ENCODE measurements around the gene HDAC1.
A peak's percentile ranks its signal among the peaks of the same experiment; 100 is the strongest.

Gene HDAC1

DNA sequence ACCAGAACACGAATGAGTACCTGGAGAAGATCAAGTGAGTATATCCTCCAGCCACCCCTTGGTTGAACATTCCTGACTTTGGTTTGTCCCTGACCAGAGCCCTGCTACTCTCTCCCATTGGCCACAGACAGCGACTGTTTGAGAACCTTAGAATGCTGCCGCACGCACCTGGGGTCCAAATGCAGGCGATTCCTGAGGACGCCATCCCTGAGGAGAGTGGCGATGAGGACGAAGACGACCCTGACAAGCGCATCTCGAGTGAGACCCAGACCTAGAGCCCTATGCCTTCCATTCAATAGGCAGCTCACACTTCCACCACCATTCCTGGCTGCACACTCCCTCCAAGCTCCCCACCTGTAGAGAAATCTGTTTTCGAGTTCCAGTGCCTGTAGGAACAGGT is 39.7 kb downstream of the HDAC1 start:
- DNase-seq: no peak

DNA sequence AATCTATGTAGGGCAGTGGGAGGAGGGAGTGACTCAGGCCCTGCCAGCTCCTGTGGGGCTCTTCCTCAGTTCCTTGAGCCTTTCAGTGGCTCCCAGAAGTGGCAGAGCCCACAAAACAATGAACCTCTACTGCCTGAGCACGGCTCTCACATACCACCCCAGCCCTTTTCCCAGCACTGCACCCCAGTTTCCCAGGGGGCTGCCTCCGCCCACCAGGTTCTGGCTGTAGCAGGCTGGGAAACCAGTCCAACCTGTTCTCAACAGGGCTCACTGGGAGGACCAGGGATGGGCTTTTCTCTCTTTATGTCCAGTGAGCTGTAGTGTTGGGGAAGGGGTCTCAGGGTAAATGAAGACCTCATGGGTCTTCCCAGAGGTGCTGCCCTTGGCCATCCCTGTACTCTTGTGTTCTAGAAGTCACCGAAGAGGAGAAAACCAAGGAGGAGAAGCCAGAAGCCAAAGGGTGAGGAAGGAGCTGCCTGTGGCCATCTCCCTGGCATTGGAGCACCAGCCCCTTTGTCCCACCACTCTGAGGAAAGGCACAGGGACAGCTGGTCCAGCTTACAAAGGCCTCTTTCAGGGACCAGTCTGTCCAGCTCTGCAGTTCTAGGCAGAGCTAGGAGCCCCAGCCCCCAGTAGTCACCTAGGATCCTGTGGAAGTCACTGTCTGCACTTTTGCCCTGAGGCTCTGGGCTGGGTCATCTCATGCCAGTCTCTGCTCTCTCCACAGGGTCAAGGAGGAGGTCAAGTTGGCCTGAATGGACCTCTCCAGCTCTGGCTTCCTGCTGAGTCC is 40.6 kb downstream of the HDAC1 start:
- DNase-seq: peak; percentile 77

DNA sequence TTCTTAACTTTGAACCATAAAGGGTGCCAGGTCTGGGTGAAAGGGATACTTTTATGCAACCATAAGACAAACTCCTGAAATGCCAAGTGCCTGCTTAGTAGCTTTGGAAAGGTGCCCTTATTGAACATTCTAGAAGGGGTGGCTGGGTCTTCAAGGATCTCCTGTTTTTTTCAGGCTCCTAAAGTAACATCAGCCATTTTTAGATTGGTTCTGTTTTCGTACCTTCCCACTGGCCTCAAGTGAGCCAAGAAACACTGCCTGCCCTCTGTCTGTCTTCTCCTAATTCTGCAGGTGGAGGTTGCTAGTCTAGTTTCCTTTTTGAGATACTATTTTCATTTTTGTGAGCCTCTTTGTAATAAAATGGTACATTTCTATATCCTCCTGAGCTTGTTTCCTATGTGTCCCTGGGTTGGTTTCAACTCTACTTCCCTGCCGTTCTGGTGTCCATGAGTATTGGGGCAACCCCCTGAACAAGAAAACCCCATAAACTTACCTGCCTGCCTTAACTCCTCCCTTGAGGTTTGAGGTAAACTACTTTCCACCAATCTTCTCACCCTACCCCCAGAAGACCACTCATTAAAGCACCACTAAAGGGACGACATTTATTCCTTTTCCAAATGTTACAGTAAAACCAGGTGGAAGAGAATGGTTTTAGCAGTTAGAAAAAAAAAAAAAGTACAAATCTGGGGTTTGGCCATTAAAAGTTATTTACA is 41.5 kb downstream of the HDAC1 start:
- DNase-seq: peak; percentile 37

DNA sequence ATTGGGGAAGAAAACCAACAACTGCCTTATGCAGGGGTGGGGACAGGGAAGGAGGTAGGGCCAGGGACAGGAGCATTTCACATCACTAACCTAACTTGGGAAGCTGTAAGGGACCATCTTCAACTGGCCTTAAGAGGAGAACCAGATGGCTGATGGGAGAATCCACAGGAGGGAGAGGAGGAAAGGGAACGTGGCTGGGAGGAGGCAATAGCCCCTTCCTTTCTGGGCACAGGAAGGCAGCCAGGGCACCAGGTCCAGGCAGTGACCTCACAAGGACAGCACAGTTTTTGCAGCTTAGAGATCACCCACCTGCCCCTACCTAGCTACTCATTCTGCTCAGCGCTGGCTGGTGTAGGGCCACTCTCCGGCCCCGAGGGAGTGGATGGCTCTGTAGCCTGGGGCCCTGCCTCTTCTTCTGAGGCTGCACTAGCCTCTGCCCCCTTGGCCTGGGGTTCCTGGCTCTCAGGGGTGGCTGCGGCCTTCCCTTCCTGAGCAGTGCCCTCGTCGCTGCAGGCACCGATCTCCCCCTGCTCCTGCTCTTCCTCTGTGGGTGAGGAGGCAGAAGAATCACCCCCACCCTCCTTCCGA is 42.5 kb downstream of the HDAC1 start:
- peak; percentile 50 for DNase-seq

DNA sequence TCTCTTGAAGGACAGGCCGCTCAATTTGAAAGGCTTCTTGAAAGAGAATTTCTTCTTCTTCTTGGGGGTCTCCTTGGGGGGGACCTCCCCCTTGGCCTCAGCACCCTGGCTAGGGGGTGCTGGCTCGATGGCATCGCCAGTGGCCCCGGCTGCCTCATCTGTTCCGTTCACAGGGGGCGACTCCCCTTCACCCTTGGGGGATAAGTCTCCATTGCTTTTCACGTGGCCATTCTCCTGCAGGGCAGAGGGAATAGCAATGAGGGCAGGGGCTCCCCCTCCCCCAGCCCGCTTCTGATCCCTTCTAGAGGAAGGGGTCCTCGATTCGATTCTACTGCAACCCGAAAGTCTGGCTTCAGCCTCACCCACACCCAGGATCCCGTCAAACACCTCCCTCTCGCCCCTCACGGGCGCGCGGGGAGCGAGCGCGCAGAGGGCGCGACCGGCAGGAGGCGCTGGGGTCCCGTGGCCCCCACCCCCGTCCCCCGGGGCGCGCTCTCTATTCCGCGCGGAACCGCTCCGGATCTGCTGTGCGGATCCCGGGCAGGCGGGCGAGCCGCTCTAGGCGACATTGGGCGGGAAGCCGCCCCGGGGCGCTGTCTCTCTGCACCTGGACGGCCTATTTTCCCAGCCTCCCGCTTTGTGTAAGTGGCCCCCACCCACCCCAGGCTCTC is 43.1 kb downstream of the HDAC1 start:
- DNase-seq: peak; percentile 79

DNA sequence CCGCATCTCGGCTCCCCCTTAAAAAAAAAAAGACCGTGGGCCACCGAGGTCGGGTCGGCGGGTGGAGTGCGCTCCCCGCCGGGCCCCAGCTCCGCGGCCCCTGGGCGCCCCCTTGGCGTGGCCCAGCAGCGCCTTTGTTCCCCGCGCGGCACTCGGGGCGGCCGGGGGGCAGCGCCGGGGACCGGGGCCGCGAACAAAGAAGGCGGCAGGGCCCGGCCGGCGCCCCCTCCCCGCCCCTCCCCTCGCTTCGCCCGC is 43.6 kb downstream of the HDAC1 start:
- DNase-seq: no peak

DNA sequence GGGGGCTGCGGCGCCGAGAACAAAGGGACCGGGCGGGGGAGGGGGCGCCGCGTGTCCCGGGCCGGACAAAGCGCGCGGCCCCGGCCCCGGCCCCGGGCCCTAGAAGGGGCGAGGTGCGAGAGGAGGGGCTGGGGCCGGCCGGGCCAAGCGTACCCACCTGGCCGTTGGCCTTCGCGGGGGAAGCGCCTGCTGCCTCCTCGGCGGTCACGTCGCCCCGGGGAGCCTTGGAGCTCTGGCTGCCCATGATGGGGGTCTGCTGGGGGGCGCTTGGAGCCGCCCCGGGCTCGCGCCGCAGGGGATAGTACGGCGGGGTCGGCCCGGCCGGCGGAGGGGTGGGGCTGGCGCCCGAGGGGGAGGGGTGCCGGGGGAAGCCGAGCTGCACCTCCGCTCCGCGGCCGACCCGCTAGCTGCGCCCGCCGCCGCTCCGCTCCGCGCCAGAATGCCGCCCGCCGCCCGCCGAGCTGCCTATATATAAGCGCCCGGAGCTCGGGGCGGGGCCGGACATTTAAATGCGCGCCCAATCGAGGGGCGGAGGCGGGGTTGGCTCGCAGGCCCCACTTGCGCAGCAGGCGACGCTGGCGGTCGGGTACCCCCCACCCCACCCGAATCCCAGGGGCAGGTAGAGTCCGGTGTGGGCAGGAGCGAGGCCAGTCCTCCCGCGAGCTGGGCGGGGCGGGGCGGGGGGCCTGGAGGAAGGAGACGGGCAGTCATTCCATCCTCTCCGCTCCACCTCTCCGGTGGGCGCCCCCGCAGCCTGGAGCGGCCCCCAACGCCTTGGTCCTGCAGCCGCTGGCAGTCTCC is 44.1 kb downstream of the HDAC1 start, which contains the start of gene MARCKSL1:
Gene MARCKSL1 (minus strand): TSS at position 444 of the 801 bp plus-strand sequence. CDS start 200 bp downstream, at position 244.
- DNase-seq: peak; percentile 86

DNA sequence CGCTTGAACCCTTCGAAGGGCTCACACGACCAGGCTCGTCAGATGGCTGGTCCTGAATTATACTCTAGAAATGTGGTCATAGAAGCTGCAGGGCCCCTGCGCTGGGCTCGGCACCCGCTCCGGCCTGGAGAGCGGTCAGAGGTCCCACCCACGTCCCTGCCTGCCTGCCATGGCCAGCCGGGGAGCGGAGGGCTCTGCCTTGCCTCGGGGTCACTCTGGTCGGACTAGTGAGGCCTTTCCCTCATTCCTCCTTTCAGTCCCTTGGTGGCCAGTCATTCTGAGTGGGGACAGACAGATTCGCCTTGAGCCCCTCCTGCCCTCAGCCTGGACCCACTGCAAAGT is 44.7 kb downstream of the HDAC1 start:
- no peak for DNase-seq

DNA sequence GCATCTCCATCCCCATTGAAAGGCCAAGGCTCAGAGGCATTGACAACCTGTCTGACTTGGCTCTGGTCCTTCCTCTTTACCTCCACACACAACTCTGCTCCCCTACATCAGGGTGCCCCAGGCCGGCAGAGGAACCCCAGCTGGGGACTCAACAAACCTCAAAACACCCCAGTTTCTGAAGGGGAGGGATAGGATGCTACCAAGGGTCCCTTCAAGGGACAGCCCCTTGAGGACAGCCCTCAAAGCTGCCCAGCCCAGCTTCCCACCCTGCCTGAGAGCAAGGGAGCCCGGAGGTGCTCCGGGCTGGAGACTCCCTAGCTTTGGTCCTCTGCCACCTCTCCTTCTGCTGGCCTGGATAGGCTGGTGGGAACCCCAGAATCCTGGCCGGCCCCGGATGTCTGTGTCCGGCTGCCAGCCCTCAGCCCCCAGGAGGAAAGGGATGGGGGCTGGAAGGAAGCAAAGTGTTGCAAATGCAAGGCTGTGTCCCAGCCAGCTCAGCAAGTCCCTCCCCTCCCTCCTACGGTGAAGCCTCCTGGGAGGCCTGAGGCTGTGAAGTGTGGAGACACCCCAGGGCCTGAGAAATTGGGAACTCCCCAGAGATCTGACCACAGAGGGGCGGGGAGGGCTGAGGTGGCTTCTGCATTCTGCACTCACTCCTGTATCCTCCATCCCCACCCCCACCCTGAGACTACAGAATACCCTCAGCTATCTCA is 45.2 kb downstream of the HDAC1 start:
- DNase-seq: peak; percentile 36

DNA sequence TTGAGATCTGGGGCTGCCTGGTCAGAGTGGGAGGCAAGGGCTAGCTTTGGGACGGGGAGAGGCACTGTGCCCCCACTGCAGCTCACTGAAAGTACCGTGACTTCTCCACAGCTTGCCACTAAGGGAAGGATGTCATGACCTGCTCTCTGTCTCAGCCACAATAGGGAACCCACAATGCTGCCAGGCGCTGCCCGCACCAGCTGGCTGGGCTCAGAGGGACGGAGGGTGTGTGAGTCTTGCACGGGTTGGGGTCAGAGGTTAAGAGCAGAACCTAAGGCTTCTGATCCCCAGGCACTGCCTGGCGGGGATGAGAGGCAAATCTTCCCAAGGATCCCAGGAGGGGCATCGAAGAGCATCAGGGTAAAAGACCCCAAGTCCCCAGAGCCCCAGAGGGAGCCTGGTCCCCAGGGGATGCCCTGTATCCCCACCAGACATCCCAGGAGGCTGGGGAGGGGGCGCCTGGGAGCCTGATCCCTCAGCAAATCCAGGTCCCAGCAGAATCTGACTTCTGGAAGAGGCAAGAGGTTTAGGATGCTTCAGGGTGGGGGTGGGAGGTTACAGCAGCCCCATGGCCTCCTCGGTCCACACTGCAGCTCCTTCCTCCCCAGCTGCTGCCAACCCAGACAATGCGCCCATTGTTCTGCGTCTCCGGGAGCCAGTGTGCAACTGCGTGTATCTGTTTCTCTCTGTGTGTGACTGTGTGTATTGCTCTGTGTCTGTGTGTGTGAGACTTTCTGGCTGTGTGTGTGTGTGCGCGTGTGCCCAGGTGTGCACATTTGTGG is 46.2 kb downstream of the HDAC1 start:
- DNase-seq: no peak

DNA sequence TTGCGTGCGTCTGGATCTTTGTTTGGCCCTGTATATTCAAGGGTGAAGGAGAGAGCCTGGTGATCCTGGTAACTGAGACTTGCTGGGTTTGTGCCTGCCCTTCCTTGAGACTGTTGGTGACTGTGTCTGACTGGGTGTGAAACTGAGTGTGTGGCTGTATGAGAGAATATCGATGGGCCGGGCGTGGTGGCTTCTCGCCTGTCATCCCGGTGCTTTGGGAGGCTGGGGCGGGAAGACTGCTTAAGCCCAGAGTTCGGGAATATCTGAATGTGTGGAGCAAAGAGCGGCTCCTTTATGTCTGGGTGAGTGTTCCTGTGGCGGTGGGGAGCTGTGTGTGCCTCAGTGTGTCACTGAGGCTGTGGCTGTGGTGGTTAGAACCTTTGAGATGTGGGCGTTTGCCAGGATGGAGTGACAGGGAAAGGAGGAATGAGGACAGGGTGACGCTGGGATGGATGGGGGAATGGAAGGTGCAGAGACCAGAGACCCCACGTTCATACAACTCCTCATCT is 46.8 kb downstream of the HDAC1 start:
- no peak for DNase-seq

DNA sequence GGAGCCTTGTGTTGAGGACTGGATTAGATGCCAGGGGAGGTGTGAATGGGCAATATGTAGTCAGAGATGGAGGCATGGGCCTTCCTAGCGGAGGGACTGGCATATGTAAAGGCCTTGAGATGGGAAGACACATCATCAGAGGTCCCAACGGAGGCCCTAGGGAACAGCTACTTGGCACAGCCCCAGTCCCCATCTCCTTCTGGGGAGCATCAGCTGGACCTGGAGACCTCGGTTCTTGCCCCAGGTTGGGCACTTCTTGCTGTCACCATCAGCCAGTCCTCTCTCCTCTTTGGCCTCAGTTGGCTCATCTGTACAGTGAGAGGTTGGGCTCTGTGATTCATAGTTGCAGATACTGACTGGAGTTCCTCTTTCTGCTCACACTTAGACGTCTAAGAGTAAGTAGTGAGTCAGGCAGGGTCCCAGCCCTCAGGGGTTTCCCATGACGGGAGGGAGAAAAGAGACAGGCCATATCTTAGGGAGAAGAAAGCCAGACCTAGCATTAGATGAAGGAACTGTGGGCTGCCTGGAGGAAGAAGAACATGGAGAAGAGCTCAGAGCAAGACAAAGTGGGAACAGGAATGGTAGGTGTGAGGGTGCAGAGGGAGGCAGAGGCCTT is 47.6 kb downstream of the HDAC1 start:
- no peak for DNase-seq

DNA sequence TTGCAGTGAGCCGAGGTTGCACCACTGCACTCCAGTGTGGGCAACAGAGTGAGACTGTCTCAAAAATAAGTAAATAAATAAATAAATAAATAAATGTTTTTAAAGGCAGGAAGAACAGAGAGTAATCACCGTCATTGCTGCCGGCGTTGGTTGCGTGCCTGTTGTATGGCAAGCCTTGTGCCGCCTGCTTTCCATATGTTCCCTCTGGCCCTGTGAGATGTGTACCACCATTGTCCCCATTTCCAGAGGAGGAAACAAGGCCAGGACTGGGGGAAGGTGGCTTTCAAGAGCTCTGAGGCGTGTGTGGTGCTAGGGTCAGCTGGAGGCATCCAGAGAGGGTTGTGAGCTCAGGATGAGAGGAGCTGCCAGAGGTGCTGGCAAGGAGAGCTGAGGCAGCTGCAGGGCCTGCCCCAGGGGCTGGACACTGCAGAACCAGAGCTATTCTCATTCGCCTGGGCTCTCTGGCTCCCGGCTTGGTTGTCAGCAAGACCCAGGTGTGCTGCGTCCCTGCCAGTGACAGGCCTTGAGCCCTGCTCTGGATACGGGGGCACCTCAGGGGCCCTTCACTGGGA is 49.4 kb downstream of the HDAC1 start:
- DNase-seq: no peak

DNA sequence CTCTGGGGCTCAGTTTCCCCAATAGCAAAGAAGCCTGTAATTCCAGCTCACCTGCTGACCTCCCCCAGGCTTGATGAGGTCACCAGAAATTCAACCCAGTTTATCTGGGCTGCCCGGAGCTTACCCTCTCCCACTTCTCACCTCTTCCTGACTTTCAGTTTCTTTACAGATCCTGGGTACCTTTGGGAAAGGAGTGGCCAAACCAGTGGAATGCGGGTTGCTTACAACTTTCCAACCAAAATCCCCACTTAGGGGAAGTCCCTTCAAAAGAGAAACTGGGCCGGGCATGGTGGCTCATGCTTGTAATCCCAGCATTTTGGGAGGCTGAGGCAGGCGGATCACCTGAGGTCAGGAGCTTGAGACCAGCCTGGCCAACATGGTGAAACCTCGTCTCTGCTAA is 50.1 kb downstream of the HDAC1 start:
- no peak for DNase-seq

DNA sequence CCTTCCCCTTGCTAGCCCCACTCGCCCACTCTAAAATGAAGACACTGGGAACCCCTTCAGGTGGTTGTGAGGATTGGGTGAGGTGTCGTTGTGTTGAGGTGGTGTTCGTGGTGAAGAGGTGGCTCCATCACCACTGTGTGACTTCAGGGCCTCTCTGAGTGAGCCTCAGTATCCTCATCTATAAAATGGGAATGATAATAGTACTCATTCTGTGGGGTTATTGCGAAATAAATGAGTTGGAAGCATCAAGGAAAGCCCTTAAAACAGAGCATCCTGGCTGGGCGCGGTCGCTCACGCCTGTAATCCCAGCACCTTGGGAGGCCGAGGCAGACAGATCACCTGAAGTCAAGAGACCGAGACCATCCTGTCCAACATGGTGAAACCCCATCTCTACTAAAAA is 50.8 kb downstream of the HDAC1 start:
- DNase-seq: no peak

DNA sequence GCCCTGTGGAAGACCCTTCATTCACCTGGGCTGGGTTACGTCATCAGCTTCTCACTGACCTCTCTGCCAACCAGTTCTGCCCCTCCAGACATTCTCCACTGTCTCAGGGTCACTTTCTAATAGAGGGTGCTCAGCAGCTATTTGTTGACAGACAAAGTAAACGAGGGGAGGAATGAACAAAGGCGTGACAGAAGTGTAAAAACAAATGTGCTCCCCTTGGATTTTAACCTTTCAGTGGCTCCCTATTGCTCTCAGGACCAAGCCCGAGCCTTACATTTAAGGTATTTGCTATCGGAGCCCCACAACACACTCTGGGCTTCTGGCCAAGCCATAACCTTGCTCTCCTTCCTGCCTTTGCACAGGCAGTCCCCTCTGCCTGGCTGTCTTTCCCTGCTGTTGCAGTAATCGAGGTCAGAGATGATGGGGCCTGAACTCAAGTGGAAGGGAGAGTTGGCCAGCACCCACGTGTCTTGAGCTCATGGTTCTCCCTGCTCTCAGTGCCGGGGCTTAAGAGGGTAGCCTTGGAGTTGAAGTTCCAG is 53.5 kb downstream of the HDAC1 start:
- DNase-seq: no peak

DNA sequence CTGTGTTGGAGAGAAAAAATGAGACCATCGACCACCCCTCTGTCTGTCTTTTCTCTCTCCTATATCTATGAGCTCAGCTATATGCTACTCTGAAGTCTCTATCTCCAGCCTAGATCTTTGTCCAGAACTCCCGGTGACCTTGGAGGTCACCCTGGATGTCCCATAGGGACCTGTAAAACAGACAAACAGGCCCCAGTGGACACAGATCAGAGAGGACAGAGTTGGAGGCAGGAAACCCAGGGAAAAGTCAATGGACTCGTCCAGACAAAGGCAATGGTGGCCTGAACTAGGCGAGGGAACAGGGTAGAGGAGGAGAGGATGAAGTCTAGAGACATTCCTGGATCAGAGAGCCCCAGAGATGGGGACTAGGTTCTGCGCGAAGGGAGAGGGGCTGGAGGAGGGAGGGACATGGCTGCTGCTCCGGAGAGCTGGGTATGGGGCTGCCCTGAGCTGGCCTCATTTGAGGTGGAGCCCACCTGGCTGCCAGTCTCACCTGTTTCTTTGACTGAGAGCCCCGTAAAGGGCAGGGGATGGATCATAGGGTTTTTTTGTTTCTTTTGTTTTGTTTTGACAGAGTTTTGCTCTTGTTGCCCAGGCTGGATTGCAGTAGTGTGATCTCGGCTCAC is 54.8 kb downstream of the HDAC1 start:
- no peak for DNase-seq

DNA sequence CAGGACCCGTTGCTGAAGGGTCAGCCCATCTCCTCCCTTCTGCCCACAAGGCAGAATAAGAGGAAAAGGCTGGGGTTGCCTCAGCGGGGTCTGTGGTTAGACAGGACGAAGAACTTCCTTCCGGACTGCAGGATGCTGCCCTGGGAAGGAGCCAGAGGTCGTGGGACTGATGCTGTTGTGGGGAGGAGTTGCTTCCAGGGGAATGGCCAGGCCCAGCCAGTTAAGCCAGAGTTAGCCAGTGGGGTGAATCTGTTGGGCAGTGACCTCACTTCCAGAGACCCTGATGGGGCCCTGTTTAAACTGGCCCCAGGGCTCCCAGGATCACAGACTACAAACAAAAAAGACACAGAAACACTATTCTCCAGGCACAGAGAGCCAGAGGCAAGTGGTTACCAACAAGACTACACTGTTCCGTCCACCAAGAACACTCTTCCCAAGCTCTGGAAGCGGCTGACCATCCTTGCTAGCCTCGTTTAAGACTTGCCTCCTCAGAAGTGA is 57.4 kb downstream of the HDAC1 start:
- DNase-seq: no peak

DNA sequence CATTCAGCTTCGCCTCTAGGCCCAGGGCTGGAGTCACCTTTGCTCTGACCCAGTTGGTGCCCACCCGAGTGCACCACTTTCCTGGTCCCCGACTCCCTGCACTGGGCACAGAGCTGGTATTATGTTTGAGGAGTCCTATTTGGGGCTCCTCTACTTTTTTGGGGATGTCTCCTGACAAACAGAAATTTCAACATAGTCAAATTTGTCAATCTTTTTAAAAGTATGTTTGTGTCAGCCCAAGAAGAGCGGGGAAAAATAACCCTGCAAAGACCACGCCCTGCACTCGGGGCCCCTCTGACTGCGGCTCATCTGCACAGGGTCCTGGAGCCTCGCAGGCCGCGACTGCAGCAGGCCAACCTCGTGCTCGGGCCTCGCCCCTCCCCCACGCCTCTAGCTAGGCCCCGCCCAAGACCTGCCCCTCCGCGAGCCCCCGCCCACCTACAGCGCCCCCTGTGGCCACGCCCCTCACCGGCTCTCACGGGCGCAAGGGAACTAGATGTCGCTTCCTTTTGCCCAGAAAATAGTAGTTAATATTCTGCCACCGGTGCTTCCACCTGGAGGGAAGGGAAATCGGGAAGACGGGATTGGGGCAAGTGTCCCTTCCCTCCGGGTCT is 59.0 kb downstream of the HDAC1 start:
- DNase-seq: peak; percentile 93
